ENCODE measurements around the gene THSD7B.

GRCh38 chr2:137229834-137230233 lies 464.5 kb downstream of the THSD7B start:
- TF ChIP-seq USF1 (IDR thresholded peaks at IDR 0.05) (no peak), TAF1 (IDR thresholded peaks at IDR 0.05; ENCODE audit: low read depth) (no peak), NFIC (IDR thresholded peaks at IDR 0.05) (no peak), FOXM1 (IDR thresholded peaks at IDR 0.05; ENCODE audit: borderline replicate concordance, low read depth) (no peak), CREB1 (IDR thresholded peaks at IDR 0.05; ENCODE audit: low read depth) (no peak), EP300 (IDR thresholded peaks at IDR 0.05; ENCODE audit: borderline replicate concordance) (no peak), TEAD4 (IDR thresholded peaks at IDR 0.05) (no peak), RAD21 (IDR thresholded peaks at IDR 0.05; ENCODE audit: low read depth) (no peak), CEBPB (IDR thresholded peaks at IDR 0.05) (no peak), YY1 (IDR thresholded peaks at IDR 0.05; ENCODE audit: low read depth) (no peak)
